ENCODE measurements around the gene NUBP2. TPM values are rescaled to one million over a fixed set of nuclear protein-coding genes. Genes with fewer than 3 reads are reported as not detected.

The NUBP2 gene
- total and polyA plus RNA-seq, 7 experiments from 2014 or later = 39.3 to 98.9 (median 57.4) TPM

GRCh38 chr16:1741553-1742165 lies 41.1 kb upstream of the NUBP2 start:
- no peak for ATAC-seq

GRCh38 chr16:1743376-1744337 lies 39.1 kb upstream of the NUBP2 start:
- H3K36me3 Mint-ChIP-seq = peaks cover 0 to 10% (median 3%) of the 10 kb centered on the region in 5 donors
- ATAC-seq = no peak
- Histone ChIP-seq H3K9me3 (ENCODE audit: control insufficient read depth in 2 of 3, low read length in 3 of 3) (no peaks in the 10 kb centered on the region), H3K36me3 (ENCODE audit: control insufficient read depth in 2 of 3, insufficient read depth in 3 of 3, low read length in 3 of 3) (peaks cover 5 to 79% (median 5%) of the 10 kb centered on the region in 3 experiments), H3K4me1 (ENCODE audit: control insufficient read depth in 2 of 2, insufficient read depth in 2 of 2, low read length in 2 of 2) (no peaks in the 10 kb centered on the region), H3K27ac (ENCODE audit: low read depth, low read length) (no peak overlapping the region), H3K27me3 (ENCODE audit: control insufficient read depth in 2 of 2, insufficient read depth in 2 of 2, low read length in 2 of 2) (no peaks in the 10 kb centered on the region), H3K4me3 (ENCODE audit: low read length) (no peak overlapping the region)
- ChIA-PET POLR2A (interaction anchor here (0.6 kb wide), 1 partner anchor 188 kb away, joined by 3 read pairs; no protein-coding TSS in a partner anchor), CTCF (no interaction called here)
- H3K4me1 Mint-ChIP-seq = peaks cover 0 to 3% (median 0%) of the 10 kb centered on the region in 7 donors
- intact Hi-C loops (cut with micrococcal nuclease) = no loop called here
- H3K9me3 Mint-ChIP-seq = no peaks in the 10 kb centered on the region
- no peaks in the 10 kb centered on the region for H3K27me3 Mint-ChIP-seq
- DNase-seq = no peak
- no peak overlapping the region for H3K4me3 Mint-ChIP-seq
- no peak overlapping the region for H3K27ac Mint-ChIP-seq

More at GRCh38 chr16:1741553-1742165, 41.1 kb upstream of the NUBP2 start:
- DNase-seq = no peak
- intact Hi-C loops (cut with micrococcal nuclease) = no loop called here
- POLR2A ChIA-PET = no interaction called here
- Mint-ChIP-seq H3K36me3 (peaks cover 0 to 10% (median 2%) of the 10 kb centered on the region in 5 donors), H3K27me3 (no peaks in the 10 kb centered on the region), H3K4me3 (no peak overlapping the region), H3K9me3 (no peaks in the 10 kb centered on the region), H3K4me1 (peaks cover 0 to 3% (median 0%) of the 10 kb centered on the region in 7 donors), H3K27ac (no peak overlapping the region)
- Histone ChIP-seq H3K27me3 (ENCODE audit: control insufficient read depth in 2 of 2, insufficient read depth in 2 of 2, low read length in 2 of 2) (no peaks in the 10 kb centered on the region), H3K36me3 (ENCODE audit: control insufficient read depth in 2 of 3, insufficient read depth in 3 of 3, low read length in 3 of 3) (peaks cover 0 to 59% (median 5%) of the 10 kb centered on the region in 3 experiments), H3K4me3 (ENCODE audit: low read length) (no peak overlapping the region), H3K27ac (ENCODE audit: low read depth, low read length) (no peak overlapping the region), H3K9me3 (ENCODE audit: control insufficient read depth in 2 of 3, low read length in 3 of 3) (no peaks in the 10 kb centered on the region), H3K4me1 (ENCODE audit: control insufficient read depth in 2 of 2, insufficient read depth in 2 of 2, low read length in 2 of 2) (no peaks in the 10 kb centered on the region)
- CTCF ChIA-PET = no interaction called here

- H3K27me3 ChIP-seq (ENCODE audit: control insufficient read depth in 2 of 2, insufficient read depth in 2 of 2, low read length in 2 of 2) = no peaks in the 10 kb centered on the region
- intact Hi-C loops (cut with micrococcal nuclease) = no loop called here
- H3K27ac Mint-ChIP-seq = no peak overlapping the region
- ATAC-seq = no peak
- H3K27me3 Mint-ChIP-seq = no peaks in the 10 kb centered on the region
- ChIA-PET POLR2A (no interaction called here), CTCF (interaction anchor here (0.5 kb wide), 1 partner anchor 34 kb away, joined by 3 read pairs; no protein-coding TSS in a partner anchor)
- peaks cover 5 to 86% (median 5%) of the 10 kb centered on the region in 3 experiments for H3K36me3 ChIP-seq (ENCODE audit: control insufficient read depth in 2 of 3, insufficient read depth in 3 of 3, low read length in 3 of 3)
- no peak overlapping the region for H3K27ac ChIP-seq (ENCODE audit: low read depth, low read length)
- H3K9me3 Mint-ChIP-seq = no peaks in the 10 kb centered on the region
- H3K4me3 ChIP-seq (ENCODE audit: low read length) = no peak overlapping the region
- no peak overlapping the region for H3K4me3 Mint-ChIP-seq
- H3K4me1 ChIP-seq (ENCODE audit: control insufficient read depth in 2 of 2, insufficient read depth in 2 of 2, low read length in 2 of 2) = no peaks in the 10 kb centered on the region
- peaks cover 0 to 13% (median 3%) of the 10 kb centered on the region in 5 donors for H3K36me3 Mint-ChIP-seq
- no peak for DNase-seq
- H3K9me3 ChIP-seq (ENCODE audit: control insufficient read depth in 2 of 3, low read length in 3 of 3) = no peaks in the 10 kb centered on the region
- H3K4me1 Mint-ChIP-seq = peaks cover 0 to 3% (median 0%) of the 10 kb centered on the region in 7 donors
Measured at GRCh38 chr16:1744338-1744840, 38.4 kb upstream of the NUBP2 start.

GRCh38 chr16:1745181-1745899 lies 37.4 kb upstream of the NUBP2 start:
- H3K9me3 ChIP-seq (ENCODE audit: control insufficient read depth in 2 of 3, low read length in 3 of 3) = no peaks in the 10 kb centered on the region
- H3K27me3 Mint-ChIP-seq = no peaks in the 10 kb centered on the region
- no peaks in the 10 kb centered on the region for H3K9me3 Mint-ChIP-seq
- H3K4me1 Mint-ChIP-seq = peaks cover 0 to 3% (median 0%) of the 10 kb centered on the region in 7 donors
- H3K4me3 ChIP-seq (ENCODE audit: low read length) = no peak overlapping the region
- peaks cover 0 to 13% (median 3%) of the 10 kb centered on the region in 5 donors for H3K36me3 Mint-ChIP-seq
- H3K27me3 ChIP-seq (ENCODE audit: control insufficient read depth in 2 of 2, insufficient read depth in 2 of 2, low read length in 2 of 2) = no peaks in the 10 kb centered on the region
- POLR2A ChIA-PET = interaction anchor here (1.5 kb wide), 1 partner anchor 10 kb away, joined by 3 read pairs; no protein-coding TSS in a partner anchor
- H3K36me3 ChIP-seq (ENCODE audit: control insufficient read depth in 2 of 3, insufficient read depth in 3 of 3, low read length in 3 of 3) = peaks cover 5 to 88% (median 5%) of the 10 kb centered on the region in 3 experiments
- ATAC-seq (no peak), DNase-seq (no peak)
- intact Hi-C loops (cut with micrococcal nuclease) = no loop called here
- H3K27ac ChIP-seq (ENCODE audit: low read depth, low read length) = no peak overlapping the region
- no peak overlapping the region for H3K4me3 Mint-ChIP-seq
- H3K27ac Mint-ChIP-seq = no peak overlapping the region
- no peaks in the 10 kb centered on the region for H3K4me1 ChIP-seq (ENCODE audit: control insufficient read depth in 2 of 2, insufficient read depth in 2 of 2, low read length in 2 of 2)
- CTCF ChIA-PET = no interaction called here

GRCh38 chr16:1745900-1746692 lies 36.7 kb upstream of the NUBP2 start:
- ATAC-seq (no peak), DNase-seq (no peak)
- H3K27me3 ChIP-seq (ENCODE audit: control insufficient read depth in 2 of 2, insufficient read depth in 2 of 2, low read length in 2 of 2) = no peaks in the 10 kb centered on the region
- H3K36me3 ChIP-seq (ENCODE audit: control insufficient read depth in 2 of 3, insufficient read depth in 3 of 3, low read length in 3 of 3) = peaks cover 5 to 87% (median 5%) of the 10 kb centered on the region in 3 experiments
- intact Hi-C loops (cut with micrococcal nuclease) = no loop called here
- H3K27ac ChIP-seq (ENCODE audit: low read depth, low read length) = no peak overlapping the region
- H3K4me3 ChIP-seq (ENCODE audit: low read length) = no peak overlapping the region
- POLR2A ChIA-PET = interaction anchor here (1.5 kb wide), 1 partner anchor 10 kb away, joined by 3 read pairs; no protein-coding TSS in a partner anchor
- Mint-ChIP-seq H3K36me3 (peaks cover 0 to 13% (median 3%) of the 10 kb centered on the region in 5 donors), H3K27ac (no peak overlapping the region), H3K4me1 (peaks cover 0 to 3% (median 0%) of the 10 kb centered on the region in 7 donors), H3K4me3 (no peak overlapping the region), H3K27me3 (no peaks in the 10 kb centered on the region), H3K9me3 (no peaks in the 10 kb centered on the region)
- CTCF ChIA-PET = no interaction called here
- no peaks in the 10 kb centered on the region for H3K4me1 ChIP-seq (ENCODE audit: control insufficient read depth in 2 of 2, insufficient read depth in 2 of 2, low read length in 2 of 2)
- H3K9me3 ChIP-seq (ENCODE audit: control insufficient read depth in 2 of 3, low read length in 3 of 3) = no peaks in the 10 kb centered on the region
